Hepatocyte (in vitro differentiated cells): ENCODE measurements around the gene CASP2. TPM values are rescaled to one million over a fixed set of nuclear protein-coding genes. Genes with fewer than 3 reads are reported as not detected.

Source experiments
- DNase-seq: peaks from one replicate; pipeline ENCODE4 v3.0.0-alpha.2; 2016; ENCODE audit warnings: low spot score
- H2AFZ ChIP-seq: fragments of 200-600 bp; sonication (generic); 2 replicates; pipeline ENCODE4 v1.6.0; 2016; ENCODE audit warnings: antibody characterized with exemption, mild to moderate bottlenecking
- H3K27ac ChIP-seq: fragments of 200-600 bp; sonication (generic); 2 replicates; pipeline ENCODE4 v1.5.1; 2016; ENCODE audit warnings: mild to moderate bottlenecking
- H3K27me3 ChIP-seq: fragments of 200-600 bp; sonication (generic); 2 replicates; pipeline ENCODE4 v1.6.1; 2016
- H3K36me3 ChIP-seq: fragments of 200-600 bp; sonication (generic); replicated peaks from 2 replicates; pipeline ENCODE4 v1.5.1; 2016; ENCODE audit warnings: low read depth; ENCODE audit not compliant: insufficient read depth
- H3K4me1 ChIP-seq: fragments of 200-600 bp; sonication (generic); 2 replicates; pipeline ENCODE4 v1.5.1; 2016; ENCODE audit warnings: mild to moderate bottlenecking, moderate library complexity; ENCODE audit not compliant: insufficient read depth
- H3K4me2 ChIP-seq: fragments of 200-600 bp; sonication (generic); 2 replicates; pipeline ENCODE4 v1.6.0; 2016
- H3K4me3 ChIP-seq: fragments of 200-600 bp; sonication (generic); 2 replicates; pipeline ENCODE4 v1.5.1; 2016; ENCODE audit warnings: mild to moderate bottlenecking
- H3K79me2 ChIP-seq: fragments of 200-600 bp; sonication (generic); 2 replicates; pipeline ENCODE4 v1.6.0; 2017; ENCODE audit warnings: mild to moderate bottlenecking
- H3K9me2 ChIP-seq: fragments of 200-600 bp; sonication (generic); replicated peaks from 2 replicates; pipeline ENCODE4 v1.6.0; 2017; ENCODE audit warnings: mild to moderate bottlenecking; ENCODE audit not compliant: insufficient read depth
- H3K9me3 ChIP-seq: fragments of 200-600 bp; sonication (generic); 2 replicates; pipeline ENCODE4 v1.5.1; 2016; ENCODE audit warnings: low read depth, mild to moderate bottlenecking
- H4K20me1 ChIP-seq: fragments of 200-600 bp; sonication (generic); 2 replicates; pipeline ENCODE4 v1.6.0; 2016; ENCODE audit warnings: mild to moderate bottlenecking; ENCODE audit not compliant: insufficient read depth, poor library complexity, severe bottlenecking
- EZH2 ChIP-seq: fragments of 200-600 bp; sonication (generic); IDR thresholded peaks from 2 replicates; pipeline ENCODE4 v1.6.1; 2016; ENCODE audit warnings: antibody characterized with exemption, mild to moderate bottlenecking, borderline replicate concordance
- EZH2phosphoT487 ChIP-seq: fragments of 200-600 bp; sonication (generic); IDR thresholded peaks from one replicate; pipeline ENCODE4 v1.6.1; 2018; ENCODE audit warnings: antibody characterized with exemption, mild to moderate bottlenecking, low read depth, moderate library complexity; ENCODE audit not compliant: unreplicated experiment, severe bottlenecking
- WGBS: methylation state at CpG from one replicate; pipeline ENCODE4 v1.1.6; 2016; ENCODE audit warnings: low lambda C conversion rate; ENCODE audit errors: missing lambda C conversion rate; 5-methylcytosine and 5-hydroxymethylcytosine counted together
- polyA plus RNA-seq: library from polyadenylated mRNA; unstranded; fragments of >200 nt; fragmentation: Nextera tagmentation; extraction: Ambion mirVana; gene quantifications from 2 replicates; pipeline ENCODE4 v1.2.1, GENCODE V29; 2016
- total RNA-seq: library from RNA; depleted of rRNA; stranded (reverse); fragments of >200 nt; gene quantifications from 2 replicates; pipeline ENCODE4 v1.2.3, GENCODE V29; 2014
- TF ChIP-seq, protein P1 (sequence below): fragments of 200-600 bp; sonication (generic); IDR thresholded peaks from 2 replicates; pipeline ENCODE4 v1.5.1; 2016; ENCODE audit warnings: antibody characterized with exemption, mild to moderate bottlenecking; ENCODE audit not compliant: poor library complexity

The CASP2 gene
- total RNA-seq, result 11.9 and 13.6 TPM in 2 replicates
- 8.5 and 10.6 TPM in 2 replicates for polyA plus RNA-seq

DNA sequence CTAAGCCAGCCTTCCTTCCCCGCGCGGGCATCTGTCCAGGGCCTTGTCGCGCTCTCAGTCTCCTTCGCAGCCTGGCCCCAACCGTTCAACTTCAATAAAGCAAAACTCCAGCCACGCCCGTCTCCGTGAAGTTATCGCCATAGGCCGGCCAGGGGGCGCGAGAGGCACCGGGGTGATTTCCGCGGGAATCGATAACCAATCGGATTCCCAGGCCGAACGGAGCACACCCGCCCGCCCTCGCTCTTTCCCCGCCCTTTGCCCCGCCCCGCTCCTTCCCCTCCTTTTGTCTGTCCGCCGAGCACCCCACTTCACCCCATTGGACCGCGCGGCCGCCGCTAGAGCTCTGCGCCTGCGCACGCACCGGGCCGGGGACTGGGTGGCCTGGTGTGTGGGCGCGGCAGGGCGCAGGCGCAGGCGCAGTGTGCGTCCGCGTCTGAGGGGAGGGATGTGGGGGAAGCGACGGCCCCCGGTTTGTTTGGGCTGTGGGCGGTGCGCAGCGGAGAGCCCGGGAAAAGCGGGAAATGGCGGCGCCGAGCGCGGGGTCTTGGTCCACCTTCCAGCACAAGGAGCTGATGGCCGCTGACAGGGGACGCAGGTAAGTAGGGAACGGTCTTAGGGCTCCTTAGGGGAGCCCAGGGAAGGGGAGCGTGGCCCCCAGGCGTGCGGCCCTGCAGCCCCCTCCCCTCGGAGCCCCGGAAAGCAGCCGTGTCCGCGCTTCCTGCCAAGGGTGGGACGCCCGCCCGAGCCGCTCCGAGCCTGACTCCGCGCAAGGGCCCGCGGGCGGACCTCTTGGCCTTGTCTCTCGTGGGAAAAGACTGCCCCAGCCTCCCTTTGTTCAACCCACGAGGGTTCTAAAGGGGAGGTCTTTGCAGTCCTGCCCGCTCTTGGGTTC is at the start of gene CASP2:
TSS of gene CASP2 (plus strand) at position 417 of the 892 bp plus-strand sequence. CDS start at position 522, 105 bp downstream.
- Histone ChIP-seq H3K4me2 (peak within 1 kb of the TSS; percentile 88), H3K9me2 (no peaks in the 10 kb centered on the region), H3K9me3 (no peaks in the 10 kb centered on the region), H2AFZ (peak within 1 kb of the TSS; percentile 76), H4K20me1 (peaks cover 8% of the 10 kb centered on the region), H3K36me3 (no peaks in the 10 kb centered on the region), H3K4me3 (peak within 1 kb of the TSS; percentile 90), H3K79me2 (peaks cover 43% of the 10 kb centered on the region), H3K4me1 (peaks cover 26% of the 10 kb centered on the region), H3K27ac (peak within 1 kb of the TSS; percentile 87), H3K27me3 (no peaks in the 10 kb centered on the region)
- peak; percentile 99 for DNase-seq
- TF ChIP-seq, protein P1, sequence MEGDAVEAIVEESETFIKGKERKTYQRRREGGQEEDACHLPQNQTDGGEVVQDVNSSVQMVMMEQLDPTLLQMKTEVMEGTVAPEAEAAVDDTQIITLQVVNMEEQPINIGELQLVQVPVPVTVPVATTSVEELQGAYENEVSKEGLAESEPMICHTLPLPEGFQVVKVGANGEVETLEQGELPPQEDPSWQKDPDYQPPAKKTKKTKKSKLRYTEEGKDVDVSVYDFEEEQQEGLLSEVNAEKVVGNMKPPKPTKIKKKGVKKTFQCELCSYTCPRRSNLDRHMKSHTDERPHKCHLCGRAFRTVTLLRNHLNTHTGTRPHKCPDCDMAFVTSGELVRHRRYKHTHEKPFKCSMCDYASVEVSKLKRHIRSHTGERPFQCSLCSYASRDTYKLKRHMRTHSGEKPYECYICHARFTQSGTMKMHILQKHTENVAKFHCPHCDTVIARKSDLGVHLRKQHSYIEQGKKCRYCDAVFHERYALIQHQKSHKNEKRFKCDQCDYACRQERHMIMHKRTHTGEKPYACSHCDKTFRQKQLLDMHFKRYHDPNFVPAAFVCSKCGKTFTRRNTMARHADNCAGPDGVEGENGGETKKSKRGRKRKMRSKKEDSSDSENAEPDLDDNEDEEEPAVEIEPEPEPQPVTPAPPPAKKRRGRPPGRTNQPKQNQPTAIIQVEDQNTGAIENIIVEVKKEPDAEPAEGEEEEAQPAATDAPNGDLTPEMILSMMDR, result peak; percentile 36
- TF ChIP-seq EZH2phosphoT487 (no peak), EZH2 (no peak)
- WGBS, result 2% methylated on average over 59 of the region's 84 CpGs

DNA sequence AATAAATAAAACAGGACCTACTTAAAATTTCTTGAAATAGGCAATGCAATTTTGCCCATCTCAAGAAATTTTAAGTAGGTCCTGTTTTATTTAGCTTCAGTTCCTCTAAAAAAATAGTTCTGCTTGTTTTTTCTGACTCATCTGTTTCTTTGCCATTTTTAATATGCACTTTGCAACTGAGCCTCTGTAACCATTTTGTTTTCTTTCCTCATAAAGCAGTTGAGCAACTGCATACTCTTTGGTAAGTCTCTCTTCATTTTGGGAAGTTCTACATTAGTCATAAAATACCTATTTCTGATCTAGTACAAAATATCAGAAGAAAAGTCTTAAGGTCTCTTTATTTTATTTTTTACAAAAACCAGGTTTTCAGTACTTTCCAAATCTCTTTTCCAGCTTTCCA is 48.3 kb upstream of the CASP2 start:
- no peaks in the 10 kb centered on the region for H3K79me2 ChIP-seq
- H3K9me3 ChIP-seq, result peaks cover 5% of the 10 kb centered on the region
- no peak overlapping the region for H2AFZ ChIP-seq
- H3K27me3 ChIP-seq, result no peaks in the 10 kb centered on the region
- H3K4me3 ChIP-seq, result no peak overlapping the region
- H3K36me3 ChIP-seq, result no peaks in the 10 kb centered on the region
- H3K27ac ChIP-seq, result peak overlapping the region; percentile 21
- no peaks in the 10 kb centered on the region for H3K9me2 ChIP-seq
- no peak for TF ChIP-seq EZH2
- TF ChIP-seq, protein P1, result no peak
- TF ChIP-seq EZH2phosphoT487, result no peak
- peaks cover 3% of the 10 kb centered on the region for H3K4me1 ChIP-seq
- no peak for DNase-seq
- H4K20me1 ChIP-seq, result no peaks in the 10 kb centered on the region
- H3K4me2 ChIP-seq, result peak overlapping the region; percentile 56

DNA sequence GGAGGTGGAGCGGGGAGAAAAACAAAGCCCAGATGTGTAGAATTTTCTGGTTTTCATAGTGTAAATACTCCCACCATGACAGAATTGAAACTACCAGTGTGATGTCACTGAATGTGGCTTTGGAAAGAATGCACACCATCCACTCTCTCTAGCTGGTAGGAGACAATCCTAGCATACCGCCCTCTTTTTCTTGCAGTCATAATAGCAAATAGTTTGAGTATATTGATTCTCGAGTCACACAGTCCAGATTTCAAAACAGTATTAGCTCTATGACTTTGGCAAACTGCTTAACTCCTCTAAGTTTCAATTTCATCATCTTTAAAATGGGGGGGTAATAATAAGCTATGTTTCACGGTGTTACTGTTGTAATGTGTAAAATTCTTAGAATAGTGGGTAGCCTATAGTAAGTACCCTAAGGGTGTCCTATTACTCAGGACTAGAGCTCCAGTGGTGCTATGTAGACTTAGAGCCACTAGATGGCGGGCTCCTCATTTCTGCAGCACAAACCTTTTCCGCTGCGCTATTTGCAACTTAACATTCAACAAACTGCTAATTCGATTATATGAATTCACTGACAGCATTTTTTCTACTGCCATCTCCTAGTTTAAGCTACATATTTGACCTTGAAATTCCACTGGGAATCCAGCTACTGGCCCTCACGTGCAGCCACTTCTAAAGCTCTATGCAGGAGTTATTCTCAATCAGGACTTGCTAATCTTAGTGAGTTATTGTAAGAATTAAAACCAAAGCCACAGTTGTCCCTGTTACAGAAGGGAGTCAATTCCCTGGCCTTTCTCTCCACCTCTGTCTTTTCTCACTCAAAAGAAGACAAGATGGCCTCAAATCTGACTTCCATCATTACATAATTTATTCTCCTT is 47.6 kb upstream of the CASP2 start:
- H4K20me1 ChIP-seq, result no peaks in the 10 kb centered on the region
- H3K36me3 ChIP-seq, result no peaks in the 10 kb centered on the region
- peak overlapping the region; percentile 21 for H3K27ac ChIP-seq
- peaks cover 5% of the 10 kb centered on the region for H3K9me3 ChIP-seq
- H3K4me2 ChIP-seq, result peak overlapping the region; percentile 59
- peak; percentile 87 for DNase-seq
- H3K4me1 ChIP-seq, result peaks cover 3% of the 10 kb centered on the region
- H3K27me3 ChIP-seq, result no peaks in the 10 kb centered on the region
- no peaks in the 10 kb centered on the region for H3K9me2 ChIP-seq
- TF ChIP-seq, protein P1, result peak; percentile 96
- TF ChIP-seq EZH2, result no peak
- WGBS, result 19% methylated on average over 9 of the region's 9 CpGs
- H3K79me2 ChIP-seq, result no peaks in the 10 kb centered on the region
- no peak overlapping the region for H3K4me3 ChIP-seq
- H2AFZ ChIP-seq, result peak overlapping the region; percentile 13
